Measurements from ENCODE around the gene PRICKLE4. TPM values are rescaled to one million over a fixed set of nuclear protein-coding genes. Genes with fewer than 3 reads are reported as not detected.

PRICKLE4 gene
- polyA plus RNA-seq, 2 donors, result 7.3 to 8.9 TPM

GRCh38 chr6:41790045-41790444 is 9.5 kb downstream of the PRICKLE4 start:
- Histone ChIP-seq H3K36me3 (ENCODE audit: control insufficient read depth in 2 of 2, insufficient read depth in 2 of 2, low read length in 1 of 2) (peaks cover 3 to 16% of the 10 kb centered on the region in 2 donors), H3K4me3 (ENCODE audit: low read depth in 1 of 2, low read length in 2 of 2) (no peak overlapping the region), H3K9me3 (ENCODE audit: control insufficient read depth in 2 of 2, insufficient read depth in 1 of 2, low read depth in 1 of 2, low read length in 1 of 2) (no peaks in the 10 kb centered on the region), H3K27ac (ENCODE audit: low read depth in 2 of 2, low read length in 1 of 2) (no peak overlapping the region), H3K27me3 (ENCODE audit: control insufficient read depth in 1 of 2, insufficient read depth in 2 of 2, low read length in 2 of 2) (no peaks in the 10 kb centered on the region), H3K4me1 (ENCODE audit: control insufficient read depth in 2 of 2, insufficient read depth in 2 of 2, low read length in 1 of 2) (peaks cover 0 to 14% of the 10 kb centered on the region in 2 donors)
- 90 to 99% methylated on average over 1 of the region's 1 CpG for WGBS, 2 donors

DNA sequence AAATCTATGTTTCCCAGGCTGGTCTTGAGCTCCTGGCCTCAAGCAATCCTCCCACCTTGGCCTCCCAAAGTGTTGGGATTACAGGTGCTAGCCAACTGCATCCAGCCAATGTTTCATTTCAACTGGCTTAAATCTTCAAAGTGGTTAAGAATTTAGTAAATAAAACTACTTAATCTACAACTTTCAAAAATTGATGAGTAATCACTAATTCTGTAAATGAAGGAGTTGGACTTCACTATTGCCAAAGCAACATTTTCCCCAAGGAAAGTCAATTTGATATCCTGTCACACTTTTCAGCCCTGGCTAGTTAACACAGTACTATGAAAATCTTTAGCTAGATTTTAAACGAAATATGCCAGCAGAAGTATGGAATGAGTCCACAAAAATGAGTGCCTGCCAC is 10.7 kb downstream of the PRICKLE4 start:
- Histone ChIP-seq H3K4me3 (ENCODE audit: low read depth in 1 of 2, low read length in 2 of 2) (no peak overlapping the region), H3K36me3 (ENCODE audit: control insufficient read depth in 2 of 2, insufficient read depth in 2 of 2, low read length in 1 of 2) (peaks cover 3 to 14% of the 10 kb centered on the region in 2 donors), H3K27ac (ENCODE audit: low read depth in 2 of 2, low read length in 1 of 2) (no peak overlapping the region), H3K9me3 (ENCODE audit: control insufficient read depth in 2 of 2, insufficient read depth in 1 of 2, low read depth in 1 of 2, low read length in 1 of 2) (no peaks in the 10 kb centered on the region), H3K4me1 (ENCODE audit: control insufficient read depth in 2 of 2, insufficient read depth in 2 of 2, low read length in 1 of 2) (peaks cover 0 to 3% of the 10 kb centered on the region in 2 donors), H3K27me3 (ENCODE audit: control insufficient read depth in 1 of 2, insufficient read depth in 2 of 2, low read length in 2 of 2) (no peaks in the 10 kb centered on the region)
- 65 to 71% methylated on average over 1 of the region's 1 CpG for WGBS, 2 donors

- no peak overlapping the region for H3K4me3 ChIP-seq (ENCODE audit: low read depth in 1 of 2, low read length in 2 of 2)
- WGBS, 2 donors, result 83 to 85% methylated on average over 4 of the region's 4 CpGs
- H3K9me3 ChIP-seq (ENCODE audit: control insufficient read depth in 2 of 2, insufficient read depth in 1 of 2, low read depth in 1 of 2, low read length in 1 of 2), result no peaks in the 10 kb centered on the region
- H3K36me3 ChIP-seq (ENCODE audit: control insufficient read depth in 2 of 2, insufficient read depth in 2 of 2, low read length in 1 of 2), result peaks cover 3 to 14% of the 10 kb centered on the region in 2 donors
- peaks cover 0 to 3% of the 10 kb centered on the region in 2 donors for H3K4me1 ChIP-seq (ENCODE audit: control insufficient read depth in 2 of 2, insufficient read depth in 2 of 2, low read length in 1 of 2)
- H3K27ac ChIP-seq (ENCODE audit: low read depth in 2 of 2, low read length in 1 of 2), result no peak overlapping the region
- no peaks in the 10 kb centered on the region for H3K27me3 ChIP-seq (ENCODE audit: control insufficient read depth in 1 of 2, insufficient read depth in 2 of 2, low read length in 2 of 2)
Measured at GRCh38 chr6:41791984-41792383, 11.4 kb downstream of the PRICKLE4 start.

- Histone ChIP-seq H3K4me1 (ENCODE audit: control insufficient read depth in 2 of 2, insufficient read depth in 2 of 2, low read length in 1 of 2) (no peaks in the 10 kb centered on the region), H3K27ac (ENCODE audit: low read depth in 2 of 2, low read length in 1 of 2) (no peak overlapping the region), H3K36me3 (ENCODE audit: control insufficient read depth in 2 of 2, insufficient read depth in 2 of 2, low read length in 1 of 2) (peaks cover 0 to 3% of the 10 kb centered on the region in 2 donors), H3K4me3 (ENCODE audit: low read depth in 1 of 2, low read length in 2 of 2) (no peak overlapping the region), H3K27me3 (ENCODE audit: control insufficient read depth in 1 of 2, insufficient read depth in 2 of 2, low read length in 2 of 2) (no peaks in the 10 kb centered on the region), H3K9me3 (ENCODE audit: control insufficient read depth in 2 of 2, insufficient read depth in 1 of 2, low read depth in 1 of 2, low read length in 1 of 2) (no peaks in the 10 kb centered on the region)
- 81% methylated on average over 2 of the region's 2 CpGs for WGBS, 2 donors
Measured at GRCh38 chr6:41796474-41796873, 15.9 kb downstream of the PRICKLE4 start.

GRCh38 chr6:41798901-41799558 is 18.4 kb downstream of the PRICKLE4 start:
- H3K9me3 ChIP-seq (ENCODE audit: control insufficient read depth in 2 of 2, insufficient read depth in 1 of 2, low read depth in 1 of 2, low read length in 1 of 2), result no peaks in the 10 kb centered on the region
- no peak overlapping the region for H3K27ac ChIP-seq (ENCODE audit: low read depth in 2 of 2, low read length in 1 of 2)
- H3K27me3 ChIP-seq (ENCODE audit: control insufficient read depth in 1 of 2, insufficient read depth in 2 of 2, low read length in 2 of 2), result no peaks in the 10 kb centered on the region
- no peaks in the 10 kb centered on the region for H3K4me1 ChIP-seq (ENCODE audit: control insufficient read depth in 2 of 2, insufficient read depth in 2 of 2, low read length in 1 of 2)
- H3K4me3 ChIP-seq (ENCODE audit: low read depth in 1 of 2, low read length in 2 of 2), result no peak overlapping the region
- WGBS, 2 donors, result 94 to 95% methylated on average over 7 of the region's 7 CpGs
- no peaks in the 10 kb centered on the region for H3K36me3 ChIP-seq (ENCODE audit: control insufficient read depth in 2 of 2, insufficient read depth in 2 of 2, low read length in 1 of 2)

GRCh38 chr6:41799559-41799911 is 19.0 kb downstream of the PRICKLE4 start:
- no peaks in the 10 kb centered on the region for H3K36me3 ChIP-seq (ENCODE audit: control insufficient read depth in 2 of 2, insufficient read depth in 2 of 2, low read length in 1 of 2)
- no peak overlapping the region for H3K27ac ChIP-seq (ENCODE audit: low read depth in 2 of 2, low read length in 1 of 2)
- no peaks in the 10 kb centered on the region for H3K4me1 ChIP-seq (ENCODE audit: control insufficient read depth in 2 of 2, insufficient read depth in 2 of 2, low read length in 1 of 2)
- H3K9me3 ChIP-seq (ENCODE audit: control insufficient read depth in 2 of 2, insufficient read depth in 1 of 2, low read depth in 1 of 2, low read length in 1 of 2), result no peaks in the 10 kb centered on the region
- no peak overlapping the region for H3K4me3 ChIP-seq (ENCODE audit: low read depth in 1 of 2, low read length in 2 of 2)
- no peaks in the 10 kb centered on the region for H3K27me3 ChIP-seq (ENCODE audit: control insufficient read depth in 1 of 2, insufficient read depth in 2 of 2, low read length in 2 of 2)
- WGBS, 2 donors, result 81 to 84% methylated on average over 2 of the region's 2 CpGs

GRCh38 chr6:41801380-41801779 is 20.8 kb downstream of the PRICKLE4 start:
- Histone ChIP-seq H3K4me1 (ENCODE audit: control insufficient read depth in 2 of 2, insufficient read depth in 2 of 2, low read length in 1 of 2) (no peaks in the 10 kb centered on the region), H3K36me3 (ENCODE audit: control insufficient read depth in 2 of 2, insufficient read depth in 2 of 2, low read length in 1 of 2) (peaks cover 0 to 10% of the 10 kb centered on the region in 2 donors), H3K4me3 (ENCODE audit: low read depth in 1 of 2, low read length in 2 of 2) (no peak overlapping the region), H3K9me3 (ENCODE audit: control insufficient read depth in 2 of 2, insufficient read depth in 1 of 2, low read depth in 1 of 2, low read length in 1 of 2) (no peaks in the 10 kb centered on the region), H3K27ac (ENCODE audit: low read depth in 2 of 2, low read length in 1 of 2) (no peak overlapping the region), H3K27me3 (ENCODE audit: control insufficient read depth in 1 of 2, insufficient read depth in 2 of 2, low read length in 2 of 2) (no peaks in the 10 kb centered on the region)
- WGBS, 2 donors, result 80 to 84% methylated on average over 2 of the region's 2 CpGs

DNA sequence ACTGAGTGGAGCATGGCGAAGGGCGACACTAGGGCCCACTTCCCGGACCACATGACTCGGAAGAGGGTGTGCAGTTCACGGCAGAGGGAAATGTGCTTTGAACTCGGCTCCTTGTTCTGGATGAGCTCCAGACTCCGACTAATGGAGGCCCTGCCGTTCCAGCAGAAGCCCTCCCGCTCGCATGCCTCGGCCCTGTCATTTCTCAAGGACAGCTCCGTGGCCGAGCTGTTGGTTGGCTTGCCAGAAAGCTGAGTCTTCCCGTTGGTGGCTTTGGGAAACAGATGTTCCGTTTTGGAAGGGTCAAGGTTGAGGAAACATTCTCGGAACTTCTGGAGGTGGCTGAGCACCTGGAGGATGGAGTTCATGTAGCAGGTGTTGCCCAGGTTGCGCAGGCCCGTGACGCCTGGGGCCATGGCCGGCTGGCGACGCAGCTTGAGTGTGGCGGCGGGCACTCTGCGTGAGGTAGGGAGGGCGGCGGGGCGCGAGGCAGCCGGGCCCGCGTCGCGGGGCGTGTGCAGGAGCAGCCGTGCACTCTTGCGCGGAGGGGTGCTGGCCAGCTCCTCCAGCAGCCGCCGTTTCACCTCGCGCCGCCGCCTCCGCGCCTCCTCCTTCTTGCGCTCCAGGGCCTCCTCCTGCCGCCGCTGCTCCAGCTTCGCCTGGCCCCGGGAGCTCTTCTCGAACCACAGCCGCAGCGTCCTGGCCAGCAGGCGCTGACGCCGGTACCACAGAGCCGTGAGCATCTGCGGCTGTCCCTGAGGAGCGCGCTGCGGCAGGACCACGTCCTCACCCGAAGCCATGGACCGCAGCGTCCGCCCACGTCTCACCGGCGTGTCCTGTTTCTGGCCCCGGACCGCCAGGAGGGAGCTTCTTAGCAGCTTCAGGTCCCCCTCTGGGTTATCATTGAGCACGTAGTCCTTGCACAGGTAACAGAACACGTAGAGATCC is 25.5 kb downstream of the PRICKLE4 start:
- no peaks in the 10 kb centered on the region for H3K9me3 ChIP-seq (ENCODE audit: control insufficient read depth in 2 of 2, insufficient read depth in 1 of 2, low read depth in 1 of 2, low read length in 1 of 2)
- WGBS, 2 donors, result 94 to 96% methylated on average over 67 to 74 of the region's 74 CpGs
- H3K4me1 ChIP-seq (ENCODE audit: control insufficient read depth in 2 of 2, insufficient read depth in 2 of 2, low read length in 1 of 2), result no peaks in the 10 kb centered on the region
- H3K27me3 ChIP-seq (ENCODE audit: control insufficient read depth in 1 of 2, insufficient read depth in 2 of 2, low read length in 2 of 2), result no peaks in the 10 kb centered on the region
- H3K27ac ChIP-seq (ENCODE audit: low read depth in 2 of 2, low read length in 1 of 2), result no peak overlapping the region
- H3K36me3 ChIP-seq (ENCODE audit: control insufficient read depth in 2 of 2, insufficient read depth in 2 of 2, low read length in 1 of 2), result peaks cover 0 to 13% of the 10 kb centered on the region in 2 donors
- no peak overlapping the region for H3K4me3 ChIP-seq (ENCODE audit: low read depth in 1 of 2, low read length in 2 of 2)

DNA sequence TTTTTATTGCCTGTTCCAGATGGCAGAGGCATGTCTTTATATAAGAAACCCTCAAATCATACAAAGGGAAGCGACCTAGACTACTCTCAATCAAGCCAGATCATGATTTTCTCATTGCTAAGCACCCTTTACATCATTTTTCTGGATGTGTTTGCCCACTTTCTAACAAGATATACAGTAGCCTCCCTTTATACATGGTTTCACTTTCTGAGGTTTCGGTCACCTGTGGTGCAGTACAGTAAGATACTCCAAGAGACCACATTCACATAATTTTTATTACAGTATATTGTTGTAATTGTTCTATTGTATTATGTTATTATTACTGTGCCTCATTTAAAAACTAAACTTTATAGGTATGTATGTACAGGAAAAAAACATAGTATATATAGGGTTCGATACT is 30.5 kb downstream of the PRICKLE4 start:
- no peaks in the 10 kb centered on the region for H3K4me1 ChIP-seq (ENCODE audit: control insufficient read depth in 2 of 2, insufficient read depth in 2 of 2, low read length in 1 of 2)
- WGBS, 2 donors, result 94 to 97% methylated on average over 3 of the region's 3 CpGs
- no peak overlapping the region for H3K4me3 ChIP-seq (ENCODE audit: low read depth in 1 of 2, low read length in 2 of 2)
- H3K27ac ChIP-seq (ENCODE audit: low read depth in 2 of 2, low read length in 1 of 2), result no peak overlapping the region
- H3K27me3 ChIP-seq (ENCODE audit: control insufficient read depth in 1 of 2, insufficient read depth in 2 of 2, low read length in 2 of 2), result no peaks in the 10 kb centered on the region
- peaks cover 0 to 7% of the 10 kb centered on the region in 2 donors for H3K36me3 ChIP-seq (ENCODE audit: control insufficient read depth in 2 of 2, insufficient read depth in 2 of 2, low read length in 1 of 2)
- no peaks in the 10 kb centered on the region for H3K9me3 ChIP-seq (ENCODE audit: control insufficient read depth in 2 of 2, insufficient read depth in 1 of 2, low read depth in 1 of 2, low read length in 1 of 2)

Data from esophagus (tissue), 2 donors.